ENCODE results near the gene REN. TPM values are rescaled to one million over a fixed set of nuclear protein-coding genes. Genes with fewer than 3 reads are reported as not detected.

Gene REN
- total and polyA plus RNA-seq, 3 donors from 2014 or later, result 2.2 TPM; not detected in 2

- intact Hi-C loops (cut with DNase I; ENCODE audit: low total_unique reads), result no loop called here
- DNase-seq, result peak; percentile 75
- no peak for TF ChIP-seq POLR2A (IDR thresholded peaks at IDR 0.05)
- TF ChIP-seq, protein P1, sequence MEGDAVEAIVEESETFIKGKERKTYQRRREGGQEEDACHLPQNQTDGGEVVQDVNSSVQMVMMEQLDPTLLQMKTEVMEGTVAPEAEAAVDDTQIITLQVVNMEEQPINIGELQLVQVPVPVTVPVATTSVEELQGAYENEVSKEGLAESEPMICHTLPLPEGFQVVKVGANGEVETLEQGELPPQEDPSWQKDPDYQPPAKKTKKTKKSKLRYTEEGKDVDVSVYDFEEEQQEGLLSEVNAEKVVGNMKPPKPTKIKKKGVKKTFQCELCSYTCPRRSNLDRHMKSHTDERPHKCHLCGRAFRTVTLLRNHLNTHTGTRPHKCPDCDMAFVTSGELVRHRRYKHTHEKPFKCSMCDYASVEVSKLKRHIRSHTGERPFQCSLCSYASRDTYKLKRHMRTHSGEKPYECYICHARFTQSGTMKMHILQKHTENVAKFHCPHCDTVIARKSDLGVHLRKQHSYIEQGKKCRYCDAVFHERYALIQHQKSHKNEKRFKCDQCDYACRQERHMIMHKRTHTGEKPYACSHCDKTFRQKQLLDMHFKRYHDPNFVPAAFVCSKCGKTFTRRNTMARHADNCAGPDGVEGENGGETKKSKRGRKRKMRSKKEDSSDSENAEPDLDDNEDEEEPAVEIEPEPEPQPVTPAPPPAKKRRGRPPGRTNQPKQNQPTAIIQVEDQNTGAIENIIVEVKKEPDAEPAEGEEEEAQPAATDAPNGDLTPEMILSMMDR (IDR thresholded peaks at IDR 0.05), result peak; percentile 46 to 89 (median 69)
- Histone ChIP-seq H3K4me1 (peaks cover 12% of the 10 kb centered on the region), H3K27me3 (no peaks in the 10 kb centered on the region), H3K27ac (no peak overlapping the region), H3K9me3 (no peaks in the 10 kb centered on the region), H3K36me3 (ENCODE audit: low read depth, missing control alignments) (no peaks in the 10 kb centered on the region), H3K4me3 (no peak overlapping the region)
- 28 to 34% methylated on average over 13 of the region's 13 CpGs for WGBS, 2 donors
These were observed 41.0 kb upstream of the REN start for GRCh38 chr1:204207136-204207616.

DNA sequence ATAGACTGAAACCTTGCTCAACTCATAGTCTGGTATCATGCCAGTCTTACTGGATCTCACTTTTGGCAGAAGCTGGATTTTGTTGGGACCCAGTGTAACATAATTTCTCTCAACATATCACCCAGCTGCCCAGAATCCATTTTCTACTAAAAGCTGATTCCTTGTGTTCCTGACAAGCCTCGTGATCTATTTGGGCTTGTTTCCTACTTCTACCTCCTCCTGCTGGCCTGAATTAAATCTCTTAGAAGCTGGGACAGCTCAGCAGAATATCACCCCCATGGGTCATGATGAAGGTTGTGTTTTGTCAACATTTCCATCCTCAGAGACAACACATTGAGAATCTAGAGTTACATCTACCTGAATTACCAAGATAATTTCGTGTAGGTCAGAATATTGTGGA, 40.0 kb upstream of the REN start:
- no peaks in the 10 kb centered on the region for H3K27me3 ChIP-seq
- H3K9me3 ChIP-seq, result no peaks in the 10 kb centered on the region
- no peaks in the 10 kb centered on the region for H3K36me3 ChIP-seq (ENCODE audit: low read depth, missing control alignments)
- H3K4me1 ChIP-seq, result peaks cover 12% of the 10 kb centered on the region
- TF ChIP-seq, protein P1 (IDR thresholded peaks at IDR 0.05), result peak in 1 of 3 experiments; percentile 29
- no peak for TF ChIP-seq POLR2A (IDR thresholded peaks at IDR 0.05)
- no peak overlapping the region for H3K27ac ChIP-seq
- intact Hi-C loops (cut with DNase I; ENCODE audit: low total_unique reads), result no loop called here
- 66 to 72% methylated on average over 2 of the region's 2 CpGs for WGBS, 2 donors
- DNase-seq, result no peak
- no peak overlapping the region for H3K4me3 ChIP-seq

GRCh38 chr1:204205486-204205885, 39.3 kb upstream of the REN start:
- Histone ChIP-seq H3K4me1 (peaks cover 12% of the 10 kb centered on the region), H3K27ac (no peak overlapping the region), H3K4me3 (no peak overlapping the region), H3K9me3 (no peaks in the 10 kb centered on the region), H3K27me3 (no peaks in the 10 kb centered on the region), H3K36me3 (ENCODE audit: low read depth, missing control alignments) (no peaks in the 10 kb centered on the region)
- intact Hi-C loops (cut with DNase I; ENCODE audit: low total_unique reads), result no loop called here
- TF ChIP-seq, protein P1 (IDR thresholded peaks at IDR 0.05), result no peak
- TF ChIP-seq POLR2A (IDR thresholded peaks at IDR 0.05), result no peak
- DNase-seq, result no peak

GRCh38 chr1:204204944-204205343, 38.8 kb upstream of the REN start:
- DNase-seq, result no peak
- H3K27me3 ChIP-seq, result no peaks in the 10 kb centered on the region
- TF ChIP-seq, protein P1 (IDR thresholded peaks at IDR 0.05), result no peak
- no peak for TF ChIP-seq POLR2A (IDR thresholded peaks at IDR 0.05)
- no peaks in the 10 kb centered on the region for H3K36me3 ChIP-seq (ENCODE audit: low read depth, missing control alignments)
- H3K4me3 ChIP-seq, result no peak overlapping the region
- H3K4me1 ChIP-seq, result peaks cover 12% of the 10 kb centered on the region
- intact Hi-C loops (cut with DNase I; ENCODE audit: low total_unique reads), result no loop called here
- no peaks in the 10 kb centered on the region for H3K9me3 ChIP-seq
- H3K27ac ChIP-seq, result no peak overlapping the region
- 96 to 97% methylated on average over 2 of the region's 2 CpGs for WGBS, 2 donors

DNA sequence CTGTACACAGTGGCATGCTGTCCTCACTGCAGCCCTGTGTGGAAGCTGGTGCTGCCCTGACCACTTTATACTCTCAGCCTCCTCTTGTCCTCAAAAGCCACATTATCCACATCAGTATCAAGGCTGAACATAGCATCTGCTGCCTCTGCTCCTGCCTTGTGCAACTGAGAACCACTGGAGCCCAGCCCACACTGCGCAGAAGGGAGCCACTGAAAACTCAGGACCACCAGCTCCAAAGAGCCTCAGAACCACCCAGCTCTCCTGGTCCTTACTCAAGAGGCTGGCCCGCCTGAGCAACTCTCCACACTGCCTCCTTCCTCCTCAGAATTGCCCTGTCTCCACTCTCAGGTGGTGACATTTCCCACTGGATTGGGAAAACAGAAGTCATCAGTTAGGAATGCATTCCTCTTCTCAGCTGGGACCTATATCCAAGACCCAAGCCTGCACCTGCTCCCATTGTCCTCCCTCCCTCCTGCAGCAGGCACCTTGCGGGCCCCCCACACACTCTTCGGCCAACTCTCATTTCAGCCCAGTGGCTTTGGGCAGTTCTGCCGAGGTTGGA, 37.1 kb upstream of the REN start:
- TF ChIP-seq, protein P1 (IDR thresholded peaks at IDR 0.05), result no peak
- no peak for TF ChIP-seq POLR2A (IDR thresholded peaks at IDR 0.05)
- no peak for DNase-seq
- H3K36me3 ChIP-seq (ENCODE audit: low read depth, missing control alignments), result no peaks in the 10 kb centered on the region
- no peak overlapping the region for H3K27ac ChIP-seq
- H3K9me3 ChIP-seq, result no peaks in the 10 kb centered on the region
- WGBS, 2 donors, result 93 to 94% methylated on average over 4 to 5 of the region's 5 CpGs
- H3K27me3 ChIP-seq, result no peaks in the 10 kb centered on the region
- intact Hi-C loops (cut with DNase I; ENCODE audit: low total_unique reads), result no loop called here
- H3K4me1 ChIP-seq, result peaks cover 16% of the 10 kb centered on the region
- no peak overlapping the region for H3K4me3 ChIP-seq

Data from testis (tissue), 3 donors.